ENCODE results near the gene KIF5C.

GRCh38 chr2:149004836-149005235 is 129.8 kb downstream of the KIF5C start:
- TF ChIP-seq CTCF (IDR thresholded peaks at IDR 0.05) = no peak
- no peak for TF ChIP-seq POLR2A (IDR thresholded peaks at IDR 0.05)

All from Peyer's patch (tissue), 4 donors.